ENCODE results near the gene FHAD1.

The FHAD1 gene

GRCh38 chr1:15326691-15327588, 79.9 kb downstream of the FHAD1 start:
- peak; percentile 81 to 83 for DNase-seq (ENCODE audit: low read depth in 2 of 2)

- DNase-seq (ENCODE audit: low read depth in 2 of 2) = no peak
These were observed 81.5 kb downstream of the FHAD1 start for GRCh38 chr1:15328351-15329103.

- DNase-seq (ENCODE audit: low read depth in 2 of 2) = no peak
These were observed 82.2 kb downstream of the FHAD1 start for GRCh38 chr1:15329104-15329820.

GRCh38 chr1:15330028-15330427, 83.0 kb downstream of the FHAD1 start:
- no peak for DNase-seq (ENCODE audit: low read depth in 2 of 2)

GRCh38 chr1:15331180-15331579, 84.2 kb downstream of the FHAD1 start:
- DNase-seq (ENCODE audit: low read depth in 2 of 2) = no peak

- no peak for DNase-seq (ENCODE audit: low read depth in 2 of 2)
These were observed 84.7 kb downstream of the FHAD1 start for GRCh38 chr1:15331734-15332133.

GRCh38 chr1:15332525-15332924, 85.5 kb downstream of the FHAD1 start:
- no peak for DNase-seq (ENCODE audit: low read depth in 2 of 2)

- no peak for DNase-seq (ENCODE audit: low read depth in 2 of 2)
These were observed 86.1 kb downstream of the FHAD1 start for GRCh38 chr1:15332952-15333715.

GRCh38 chr1:15334995-15335394, 88.0 kb downstream of the FHAD1 start:
- no peak for DNase-seq (ENCODE audit: low read depth in 2 of 2)

GRCh38 chr1:15336866-15337265, 89.8 kb downstream of the FHAD1 start:
- DNase-seq (ENCODE audit: low read depth in 2 of 2) = no peak

GRCh38 chr1:15337656-15338402, 90.8 kb downstream of the FHAD1 start:
- no peak for DNase-seq (ENCODE audit: low read depth in 2 of 2)

- no peak for DNase-seq (ENCODE audit: low read depth in 2 of 2)
These were observed 92.5 kb downstream of the FHAD1 start for GRCh38 chr1:15339570-15339969.

- DNase-seq (ENCODE audit: low read depth in 2 of 2) = no peak
These were observed 94.2 kb downstream of the FHAD1 start for GRCh38 chr1:15341228-15341627.

- no peak for DNase-seq (ENCODE audit: low read depth in 2 of 2)
These were observed 94.8 kb downstream of the FHAD1 start for GRCh38 chr1:15341634-15342407.

GRCh38 chr1:15342408-15342967, 95.5 kb downstream of the FHAD1 start:
- no peak for DNase-seq (ENCODE audit: low read depth in 2 of 2)

GRCh38 chr1:15343099-15343498, 96.1 kb downstream of the FHAD1 start:
- no peak for DNase-seq (ENCODE audit: low read depth in 2 of 2)

- DNase-seq (ENCODE audit: low read depth in 2 of 2) = no peak
These were observed 96.7 kb downstream of the FHAD1 start for GRCh38 chr1:15343729-15344128.

- no peak for DNase-seq (ENCODE audit: low read depth in 2 of 2)
These were observed 97.4 kb downstream of the FHAD1 start for GRCh38 chr1:15344380-15344779.

- DNase-seq (ENCODE audit: low read depth in 2 of 2) = no peak
These were observed 98.0 kb downstream of the FHAD1 start for GRCh38 chr1:15344800-15345704.
